SK-N-SH (cell line): Measurements from ENCODE around the gene NOTCH2. TPM values are rescaled to one million over a fixed set of nuclear protein-coding genes. Genes with fewer than 3 reads are reported as not detected.
A peak's percentile ranks its signal among the peaks of the same experiment; 100 is the strongest.
"Not testable (repeated sequence)": the region's sequence is repeated elsewhere in the genome, so short reads cannot be mapped to it uniquely, and the experiment has no call there.

Source experiments
- CTCF ChIA-PET: fragments of 300-600, 350-600 bp; formaldehyde crosslinking; extraction: SDS; loops from one replicate; lab custom pipeline; 2021; lab: Yijun Ruan, JAX
- POLR2A ChIA-PET: fragments of 350-600 bp; sonication (Branson Sonifier 250); formaldehyde crosslinking; extraction: SDS; loops from one replicate; lab custom pipeline; 2020; ENCODE audit warnings: antibody characterized with exemption, inconsistent platforms; lab: Yijun Ruan, JAX
- DNase-seq: peaks from one replicate; pipeline ENCODE4 v3.0.0; 2012
- H2AFZ ChIP-seq: fragments of 200-600 bp; sonication (generic); 2 replicates; pipeline ENCODE4 v1.8.1; 2016; ENCODE audit warnings: antibody characterized with exemption, mild to moderate bottlenecking, low read depth
- H3F3A ChIP-seq: fragments of 200-600 bp; sonication (generic); replicated peaks from 2 replicates; pipeline ENCODE3; 2016; ENCODE audit warnings: antibody characterized with exemption, mild to moderate bottlenecking; ENCODE audit not compliant: insufficient read depth
- H3K27ac ChIP-seq, 2 experiments: fragments of 200-500 bp in 1 of 2; fragments of 200-600 bp in 1 of 2; sonication (Bioruptor generic) in 1 of 2; sonication (generic), shearing (Covaris generic) in 1 of 2; 2 replicates each; pipeline versions ENCODE4 v1.5.1 to v1.6.1; 2014 to 2016; ENCODE audit warnings: low read depth in 2 of 2, inconsistent platforms in 1 of 2, low read length in 1 of 2, mild to moderate bottlenecking in 1 of 2, mixed read lengths in 1 of 2
- H3K27me3 ChIP-seq: fragments of 200-600 bp; sonication (generic), shearing (Covaris generic); 2 replicates; pipeline ENCODE4 v1.6.1; 2016; ENCODE audit warnings: mixed run types; ENCODE audit not compliant: insufficient read depth
- H3K36me3 ChIP-seq, 2 experiments: fragments of 200-500 bp in 1 of 2; fragments of 200-600 bp in 1 of 2; sonication (Bioruptor generic) in 1 of 2; sonication (generic) in 1 of 2; replicated peaks in 1 of 2; 2 replicates each; pipeline versions ENCODE3 to v1.5.1; 2014 to 2016; ENCODE audit warnings: low read length in 1 of 2, mild to moderate bottlenecking in 1 of 2; ENCODE audit not compliant: insufficient read depth in 2 of 2, control insufficient read depth in 1 of 2
- H3K4me1 ChIP-seq, 2 experiments: fragments of 200-500 bp in 1 of 2; fragments of 200-600 bp in 1 of 2; sonication (Bioruptor generic) in 1 of 2; sonication (generic), shearing (Covaris generic) in 1 of 2; 2 replicates each; pipeline versions ENCODE4 v1.5.1 to v1.6.1; 2014 to 2016; ENCODE audit warnings: low read depth in 1 of 2, low read length in 1 of 2, mixed run types in 1 of 2; ENCODE audit not compliant: insufficient read depth in 2 of 2, control insufficient read depth in 1 of 2
- H3K4me2 ChIP-seq: fragments of 200-600 bp; sonication (generic), shearing (Covaris generic); 2 replicates; pipeline ENCODE4 v1.6.1; 2017; ENCODE audit warnings: mixed run types
- H3K4me3 ChIP-seq, 2 experiments: fragments of 200-500 bp in 1 of 2; fragments of 200-600 bp in 1 of 2; sonication (Bioruptor generic) in 1 of 2; sonication (generic), shearing (Covaris generic) in 1 of 2; 2 replicates each; pipeline versions ENCODE4 v1.5.1 to v1.8.1; 2014 to 2016; ENCODE audit warnings: low read depth in 2 of 2, inconsistent platforms in 1 of 2, low read length in 1 of 2, mild to moderate bottlenecking in 1 of 2, mixed read lengths in 1 of 2, moderate library complexity in 1 of 2
- H3K79me2 ChIP-seq: fragments of 200-600 bp; sonication (generic); 2 replicates; pipeline ENCODE4 v1.8.1; 2017; ENCODE audit warnings: mild to moderate bottlenecking; ENCODE audit not compliant: insufficient read depth
- H3K9ac ChIP-seq: fragments of 200-600 bp; sonication (generic); 2 replicates; pipeline ENCODE4 v1.6.1; 2017; ENCODE audit warnings: mixed run types
- H3K9me2 ChIP-seq: fragments of 200-600 bp; sonication (generic); 2 replicates; pipeline ENCODE4 v1.6.1; 2017; ENCODE audit warnings: mixed run types
- H3K9me3 ChIP-seq: fragments of 200-600 bp; sonication (generic); 2 replicates; pipeline ENCODE4 v1.6.1; 2017; ENCODE audit warnings: mixed run types, mild to moderate bottlenecking, moderate library complexity
- H4K20me1 ChIP-seq: fragments of 200-600 bp; sonication (generic); 2 replicates; pipeline ENCODE4 v1.6.1; 2017; ENCODE audit warnings: mild to moderate bottlenecking, mixed run types; ENCODE audit not compliant: insufficient read depth
- POLR2AphosphoS5 ChIP-seq: IDR thresholded peaks from 2 replicates; pipeline ENCODE4 v1.6.1; 2012; ENCODE audit warnings: low read depth, low read length
- TAF1 ChIP-seq: IDR thresholded peaks from 2 replicates; pipeline ENCODE4 v1.6.1; 2012; ENCODE audit warnings: low read depth, mild to moderate bottlenecking, low read length, moderate library complexity, borderline replicate concordance
- TCF12 ChIP-seq: IDR thresholded peaks from 2 replicates; pipeline ENCODE4 v1.4.0; 2012
- WGBS: methylation state at CpG from one replicate; pipeline ENCODE4 v1.1.6; 2017; ENCODE audit warnings: low lambda C conversion rate; 5-methylcytosine and 5-hydroxymethylcytosine counted together
- polyA plus RNA-seq, 3 experiments: library from polyadenylated mRNA; depleted of rRNA; stranded (reverse); fragments of >200 nt; gene quantifications; 2 replicates each; pipeline ENCODE4 v1.2.3, GENCODE V29; 2012
- TF ChIP-seq, protein P1 (sequence below): IDR thresholded peaks from 2 replicates; pipeline ENCODE4 v1.4.0; 2012; ENCODE audit warnings: low read depth
- TF ChIP-seq, protein P2 (sequence below): IDR thresholded peaks from 2 replicates; pipeline ENCODE4; 2012

The NOTCH2 gene
- 23.0 and 23.3 TPM in 2 replicates for polyA plus RNA-seq (2012; rRNA removed)
- 21.7 and 25.6 TPM in 2 replicates for polyA plus RNA-seq (2012; cell fraction: cytosol; rRNA removed)
- polyA plus RNA-seq (2012; cell fraction: nucleus; rRNA removed) = 34.8 and 48.1 TPM in 2 replicates

DNA sequence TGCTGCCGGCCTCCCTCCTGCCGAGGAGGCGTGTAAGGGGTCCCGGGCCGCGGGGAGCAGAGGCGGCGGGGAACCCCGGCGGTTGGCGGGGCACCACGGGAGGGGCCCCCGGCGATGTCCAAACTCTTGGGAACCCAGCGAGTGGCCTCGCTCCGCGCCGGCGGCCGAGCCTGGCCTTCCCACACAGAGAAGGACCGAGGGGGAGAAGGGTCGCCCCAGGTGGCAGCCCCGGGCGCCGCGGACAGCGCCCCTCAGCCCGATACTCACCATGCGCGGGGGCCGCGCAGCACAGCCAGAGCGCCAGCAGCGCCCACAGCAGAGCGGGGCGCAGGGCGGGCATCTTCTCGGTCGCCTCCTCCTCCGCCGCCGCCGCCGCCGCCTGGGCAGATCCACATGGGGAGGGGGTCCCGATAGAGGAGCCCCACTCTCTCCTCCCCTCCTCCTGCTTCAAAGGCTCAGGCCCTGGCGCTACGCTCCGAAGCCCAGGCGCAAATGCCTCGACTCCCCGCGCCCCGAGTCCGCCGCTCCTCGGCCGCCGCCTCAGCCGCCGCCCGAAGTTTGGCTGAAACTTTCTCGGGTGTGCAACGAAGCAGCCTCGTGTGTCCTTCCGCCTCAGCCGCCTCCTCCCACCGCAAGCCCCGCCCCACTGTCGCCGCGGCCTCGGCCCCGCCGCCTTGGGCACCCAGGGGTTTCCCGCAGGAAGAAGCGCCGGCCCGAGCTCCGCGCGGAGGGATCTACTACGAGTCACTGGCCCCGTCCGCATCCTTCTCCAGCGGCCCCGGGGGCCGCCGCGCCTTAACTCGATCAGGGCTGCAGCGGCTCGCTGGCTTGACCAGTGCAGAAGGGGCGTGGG is at the start of gene NOTCH2:
Gene NOTCH2, minus strand, starts transcription at position 596 of the 853 bp plus-strand sequence. Its CDS starts 256 bp downstream, at position 340.
- CTCF ChIA-PET, H3K4me1 ChIP-seq, H3K36me3 ChIP-seq, POLR2A ChIA-PET, H2AFZ ChIP-seq, DNase-seq, H3K9me3 ChIP-seq, H3F3A ChIP-seq, H3K27me3 ChIP-seq, H3K9me2 ChIP-seq: not testable (repeated sequence)
- Histone ChIP-seq H3K4me2 (peak within 1 kb of the TSS; percentile 69; the same call in 1 of the 2 replicates), H4K20me1 (peaks cover 16% of the 10 kb centered on the region), H3K79me2 (peaks cover 24% of the 10 kb centered on the region), H3K27ac (peak within 1 kb of the TSS; percentile 39 to 55; a peak in 3 of 4 replicates), H3K9ac (peak within 1 kb of the TSS; percentile 89), H3K4me3 (peak within 1 kb of the TSS; percentile 52 to 66)
- no CpG with 5 or more reads among the region's 95 CpGs for WGBS
- 0 out of 2 replicates have a peak, but pooled peaks have one; percentile 16 for TF ChIP-seq POLR2AphosphoS5
- TF ChIP-seq, protein P1, sequence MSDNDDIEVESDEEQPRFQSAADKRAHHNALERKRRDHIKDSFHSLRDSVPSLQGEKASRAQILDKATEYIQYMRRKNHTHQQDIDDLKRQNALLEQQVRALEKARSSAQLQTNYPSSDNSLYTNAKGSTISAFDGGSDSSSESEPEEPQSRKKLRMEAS = 0 out of 2 replicates have a peak, but pooled peaks have one; percentile 22
- TF ChIP-seq, protein P2, sequence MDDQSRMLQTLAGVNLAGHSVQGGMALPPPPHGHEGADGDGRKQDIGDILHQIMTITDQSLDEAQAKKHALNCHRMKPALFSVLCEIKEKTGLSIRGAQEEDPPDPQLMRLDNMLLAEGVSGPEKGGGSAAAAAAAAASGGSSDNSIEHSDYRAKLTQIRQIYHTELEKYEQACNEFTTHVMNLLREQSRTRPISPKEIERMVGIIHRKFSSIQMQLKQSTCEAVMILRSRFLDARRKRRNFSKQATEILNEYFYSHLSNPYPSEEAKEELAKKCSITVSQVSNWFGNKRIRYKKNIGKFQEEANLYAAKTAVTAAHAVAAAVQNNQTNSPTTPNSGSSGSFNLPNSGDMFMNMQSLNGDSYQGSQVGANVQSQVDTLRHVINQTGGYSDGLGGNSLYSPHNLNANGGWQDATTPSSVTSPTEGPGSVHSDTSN = peak; percentile 27; the same call in 1 of the 2 replicates
- TF ChIP-seq TAF1 = 0 out of 2 replicates have a peak, but pooled peaks have one; percentile 41

DNA sequence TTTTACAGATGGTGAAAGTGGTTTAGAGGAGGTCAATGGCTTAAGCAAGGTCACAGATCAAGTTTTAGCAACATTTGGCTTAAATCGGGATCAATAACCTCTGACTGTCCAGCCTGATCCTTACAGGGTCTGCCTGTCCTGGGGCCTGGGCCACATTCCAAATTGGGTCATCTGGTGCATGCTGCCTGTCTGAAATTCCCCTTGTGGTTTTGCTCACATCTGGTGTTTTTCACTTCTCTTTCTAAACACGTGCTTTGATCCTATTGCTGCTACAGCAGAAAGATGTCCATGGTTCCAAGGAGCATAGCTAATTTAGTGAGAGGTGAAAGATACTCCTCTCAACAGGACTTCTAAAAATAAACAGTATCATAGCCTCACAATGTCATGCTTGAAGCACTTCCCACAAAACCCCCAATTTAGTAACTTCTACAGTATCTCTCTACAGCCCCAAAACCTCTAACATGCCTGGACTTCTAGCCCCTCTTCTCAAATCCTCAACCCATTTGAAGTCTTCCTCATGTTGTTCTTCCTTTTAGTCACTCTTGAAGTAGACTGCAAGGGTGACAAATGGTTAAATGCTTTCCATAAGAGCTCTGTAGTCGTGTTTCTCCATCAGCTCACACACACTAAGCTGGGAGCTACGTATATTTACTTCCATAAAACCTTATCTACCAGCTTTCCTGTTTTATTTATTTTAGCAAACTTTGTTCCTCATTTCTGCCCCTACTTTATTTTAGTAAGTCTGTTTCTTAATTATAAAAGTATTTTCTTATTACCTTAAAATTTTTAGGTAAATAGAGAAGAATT is 48.1 kb upstream of the NOTCH2 start:
- H3K9ac ChIP-seq, H3K27me3 ChIP-seq, H3K4me1 ChIP-seq, H3K36me3 ChIP-seq, H2AFZ ChIP-seq, H3K4me3 ChIP-seq, H3K27ac ChIP-seq, H4K20me1 ChIP-seq, H3K9me3 ChIP-seq, H3K4me2 ChIP-seq, H3K9me2 ChIP-seq, H3K79me2 ChIP-seq, POLR2A ChIA-PET, CTCF ChIA-PET, H3F3A ChIP-seq: not testable (repeated sequence)
- DNase-seq = peak; percentile 0
- 45% methylated on average over 3 of the region's 4 CpGs for WGBS
- TF ChIP-seq, protein P1 = 0 out of 2 replicates have a peak, but pooled peaks have one; percentile 20
- TF ChIP-seq, protein P2 = 0 out of 2 replicates have a peak, but pooled peaks have one; percentile 4
- TF ChIP-seq TCF12 = peak; percentile 54

DNA sequence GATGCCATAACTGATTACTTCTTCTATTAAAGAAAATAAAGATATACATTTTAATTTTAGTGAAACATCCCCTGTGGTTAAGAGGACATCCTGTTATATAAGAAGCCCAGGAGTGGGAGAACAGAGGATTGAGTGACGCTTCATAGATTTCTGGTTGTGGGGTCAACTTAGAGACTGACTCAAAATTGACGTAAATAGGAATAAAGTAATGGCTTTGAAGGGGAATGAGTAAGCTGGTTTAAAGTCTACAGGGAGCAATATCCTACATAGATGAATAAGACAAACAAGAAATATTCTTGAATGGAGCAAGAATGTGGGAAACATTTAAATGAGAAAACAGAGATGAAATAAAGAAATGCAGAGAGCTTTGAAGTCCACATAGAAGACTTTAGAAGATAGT is 46.6 kb upstream of the NOTCH2 start:
- H2AFZ ChIP-seq, H3K27me3 ChIP-seq, DNase-seq, H3K9ac ChIP-seq, H3K9me2 ChIP-seq, H3K4me3 ChIP-seq, CTCF ChIA-PET, H3F3A ChIP-seq, H3K36me3 ChIP-seq, H4K20me1 ChIP-seq, H3K9me3 ChIP-seq, H3K27ac ChIP-seq, POLR2A ChIA-PET, H3K79me2 ChIP-seq, H3K4me2 ChIP-seq, H3K4me1 ChIP-seq: not testable (repeated sequence)
- WGBS = 91% methylated on average over 2 of the region's 2 CpGs

DNA sequence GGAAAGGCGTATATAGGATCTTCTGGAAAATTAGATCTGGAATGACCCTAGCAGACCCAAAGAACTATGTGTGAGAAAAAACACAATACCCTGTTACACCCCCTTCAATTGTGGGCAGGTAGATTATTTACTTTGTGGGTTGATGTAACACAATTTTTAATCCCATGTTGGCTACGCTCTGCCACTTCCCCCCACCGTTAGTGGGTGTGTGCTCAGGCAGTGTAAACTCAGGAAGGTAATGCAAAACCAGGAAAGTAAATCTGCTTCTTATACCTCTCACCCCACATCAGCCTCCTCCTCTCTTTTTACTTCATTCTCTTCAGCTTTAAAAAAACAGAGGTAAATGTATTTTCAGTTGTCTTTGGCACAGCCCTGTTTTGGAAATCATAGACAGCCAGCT is 43.7 kb upstream of the NOTCH2 start:
- H3K4me3 ChIP-seq, H3K27ac ChIP-seq, POLR2A ChIA-PET, DNase-seq, H3K79me2 ChIP-seq, H4K20me1 ChIP-seq, H3K27me3 ChIP-seq, H3K9me2 ChIP-seq, H3K9ac ChIP-seq, H3F3A ChIP-seq, H3K4me2 ChIP-seq, H2AFZ ChIP-seq, H3K9me3 ChIP-seq, CTCF ChIA-PET, H3K36me3 ChIP-seq, H3K4me1 ChIP-seq: not testable (repeated sequence)
- no CpG with 5 or more reads among the region's 3 CpGs for WGBS
